D341Med (cell line): ENCODE results near the gene TMEM154.

Experiments
- DNase-seq: peaks from one replicate; pipeline ENCODE4 v3.0.0; 2012; ENCODE audit warnings: low spot score

Gene TMEM154, protein sequence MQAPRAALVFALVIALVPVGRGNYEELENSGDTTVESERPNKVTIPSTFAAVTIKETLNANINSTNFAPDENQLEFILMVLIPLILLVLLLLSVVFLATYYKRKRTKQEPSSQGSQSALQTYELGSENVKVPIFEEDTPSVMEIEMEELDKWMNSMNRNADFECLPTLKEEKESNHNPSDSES

DNA sequence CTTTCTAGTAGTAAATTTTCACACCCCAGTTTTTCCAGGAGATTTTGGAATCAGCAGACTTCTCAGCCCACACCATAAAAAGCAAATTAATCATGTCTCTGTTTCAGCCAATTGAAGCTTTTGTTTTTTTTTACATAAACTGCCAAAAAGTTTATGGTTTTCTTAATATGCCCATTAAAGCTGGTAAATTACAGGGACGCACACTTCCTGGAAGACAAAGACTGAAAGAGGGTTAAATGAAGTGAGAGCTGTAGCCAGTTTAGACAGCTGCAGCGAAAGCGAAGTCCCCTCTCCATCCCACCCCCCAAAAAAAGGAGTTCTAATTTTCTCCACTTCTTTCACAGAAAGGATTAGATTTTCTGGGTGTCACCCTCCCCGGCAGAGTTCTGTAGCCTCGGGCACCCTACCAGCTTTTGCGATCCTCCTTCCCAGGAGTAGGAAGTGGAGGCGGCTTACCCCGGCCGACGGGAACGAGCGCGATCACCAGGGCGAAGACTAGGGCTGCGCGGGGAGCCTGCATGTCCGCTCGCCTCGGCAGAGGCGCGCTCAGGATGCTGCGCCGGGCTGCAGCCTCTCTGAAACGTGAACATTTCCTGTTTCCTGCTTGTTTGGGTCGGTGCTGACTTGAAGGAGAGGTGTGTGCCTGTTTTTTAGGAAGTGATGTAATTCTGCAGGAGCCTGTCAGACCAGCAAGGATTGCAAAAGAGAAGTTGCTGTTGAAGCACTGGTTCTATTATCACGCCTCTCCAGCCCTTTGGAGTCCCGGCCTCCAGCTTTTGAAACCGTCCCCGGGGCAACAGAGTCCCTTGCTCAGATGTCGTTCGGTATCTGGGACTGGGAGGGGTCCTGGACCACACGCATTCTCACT, at the start of gene TMEM154:
Gene TMEM154, minus strand, starts transcription at position 584 of the 868 bp plus-strand sequence. Its CDS starts 64 bp downstream, at position 520.
- DNase-seq, result peak; percentile 46

DNA sequence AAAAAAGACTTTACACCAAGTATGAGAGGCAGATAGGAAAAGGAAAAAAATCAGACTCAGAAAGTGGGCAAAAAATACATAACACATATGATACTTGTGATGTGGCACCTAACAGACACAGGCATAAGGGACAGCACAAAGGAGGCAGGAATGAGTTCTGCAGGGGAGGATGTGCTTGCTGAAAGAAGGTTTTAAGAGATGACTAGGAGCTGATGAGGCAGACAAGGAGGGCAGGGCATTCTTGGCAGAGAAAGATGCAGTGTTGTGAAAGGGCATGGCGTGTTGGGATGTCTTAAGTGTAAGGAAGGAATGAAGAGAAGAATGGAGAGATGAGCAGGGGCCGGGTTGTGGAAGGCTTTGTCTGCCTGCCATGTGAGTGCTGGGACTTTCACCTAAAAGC, 49.7 kb upstream of the TMEM154 start:
- no peak for DNase-seq

DNA sequence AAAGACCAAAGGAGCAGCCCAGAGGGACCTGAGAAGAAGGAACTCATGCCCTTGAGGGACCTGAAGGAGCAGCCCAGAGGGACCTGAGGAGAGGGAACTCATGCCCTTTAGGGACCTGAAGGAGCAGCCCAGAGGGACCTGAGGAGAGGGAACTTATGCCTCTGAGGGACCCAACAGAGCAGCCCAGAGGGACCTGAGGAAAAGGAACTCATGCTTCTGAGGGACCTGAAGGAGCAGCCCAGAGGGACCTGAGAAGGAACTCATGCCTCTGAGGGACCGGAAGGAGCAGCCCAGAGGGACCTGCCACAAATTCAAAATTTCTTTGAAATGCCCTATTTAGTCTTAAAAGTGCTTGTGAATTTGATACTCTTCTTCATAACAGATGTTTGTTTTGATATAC, 48.5 kb upstream of the TMEM154 start:
- DNase-seq, result no peak

DNA sequence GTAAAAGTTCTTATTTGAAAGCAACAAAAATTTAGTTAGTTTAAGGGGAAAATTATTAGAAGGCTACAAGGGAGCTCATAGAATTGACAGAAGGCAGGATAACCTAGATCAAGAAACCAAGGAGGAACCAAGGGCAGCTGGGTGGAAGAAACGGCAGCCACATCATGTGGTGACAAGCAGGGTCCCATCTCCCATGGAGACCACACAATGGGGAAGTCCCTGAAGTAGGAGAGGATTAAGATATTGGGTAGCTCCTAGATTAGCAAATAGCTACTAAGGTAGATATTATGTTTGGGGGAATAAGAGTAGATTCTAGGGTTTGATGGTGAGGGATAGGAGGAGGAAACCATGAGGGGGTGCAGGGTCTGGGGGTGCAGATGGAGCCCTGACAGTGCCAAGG, 48.0 kb upstream of the TMEM154 start:
- no peak for DNase-seq

DNA sequence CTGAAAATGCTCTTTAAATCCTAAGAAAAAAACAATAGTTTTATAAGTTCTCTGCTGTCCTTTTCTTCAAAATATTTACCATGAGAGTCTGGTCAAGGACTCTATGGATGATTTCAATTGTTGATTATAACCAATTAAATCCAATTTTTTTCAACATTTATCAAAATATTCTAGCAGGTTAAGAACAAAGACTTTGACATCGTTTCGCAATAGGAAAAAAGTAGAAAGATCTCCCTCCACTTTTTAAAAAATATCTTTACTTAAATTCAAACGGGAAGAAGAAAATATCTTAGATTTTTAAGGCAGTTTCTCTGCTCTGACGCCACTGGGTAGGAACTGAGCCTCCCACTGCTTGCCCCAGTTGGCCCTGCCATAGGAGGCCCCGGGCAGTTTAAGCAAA, 44.7 kb upstream of the TMEM154 start:
- DNase-seq, result no peak

DNA sequence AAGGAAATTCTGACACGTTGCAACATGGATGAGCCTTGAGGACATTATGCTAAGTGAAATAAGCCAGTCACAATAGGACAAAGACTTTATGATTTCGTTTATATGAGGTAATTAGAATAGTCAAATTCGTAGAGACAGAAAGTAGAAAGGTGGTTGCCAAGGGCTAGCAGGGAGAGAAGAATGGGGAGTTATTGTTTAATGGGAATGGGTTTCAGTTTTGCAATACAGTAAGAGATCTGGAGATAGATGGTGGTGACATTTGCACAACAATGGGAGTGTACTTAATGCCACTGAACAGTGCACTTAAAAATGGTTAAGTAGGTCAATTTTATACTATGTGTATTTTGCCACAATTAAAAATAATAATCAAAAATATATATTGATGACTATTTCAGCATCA, 43.4 kb upstream of the TMEM154 start:
- DNase-seq, result no peak

DNA sequence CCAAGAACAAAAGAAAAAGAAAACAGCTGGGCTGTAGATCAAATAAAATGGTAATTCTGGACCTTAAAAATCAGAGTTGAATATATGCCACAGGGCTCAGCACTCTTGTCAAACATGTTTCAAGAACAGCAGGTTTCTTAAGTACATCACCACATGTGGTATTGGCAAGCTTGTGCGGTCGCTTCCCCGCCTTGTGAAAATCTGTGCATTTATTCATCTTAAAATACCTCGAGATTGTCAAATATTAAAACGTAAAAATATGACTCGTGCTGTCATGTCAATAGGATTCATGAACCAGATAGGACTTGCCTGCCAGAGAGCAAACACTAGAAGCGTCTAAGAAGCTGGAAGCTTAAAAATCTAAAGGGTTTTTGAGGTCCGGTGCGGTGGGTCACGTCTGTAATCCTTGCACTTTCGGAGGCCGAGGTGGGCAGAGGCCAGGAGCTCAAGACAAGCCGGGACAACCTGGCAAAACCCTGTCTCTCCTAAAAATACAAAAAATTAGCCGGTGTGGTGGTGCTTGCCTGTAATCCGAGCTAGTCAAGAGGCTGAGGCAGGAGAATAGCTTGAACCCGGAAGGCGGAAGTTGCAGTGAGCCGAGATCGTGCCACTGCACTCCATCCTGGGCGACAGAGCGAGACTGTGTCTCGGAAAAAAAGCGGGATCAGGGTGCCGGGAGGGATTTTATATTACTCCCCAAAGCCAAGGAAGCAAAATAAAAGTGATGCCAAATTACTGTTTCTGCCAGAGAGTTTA, 40.2 kb upstream of the TMEM154 start:
- no peak for DNase-seq

DNA sequence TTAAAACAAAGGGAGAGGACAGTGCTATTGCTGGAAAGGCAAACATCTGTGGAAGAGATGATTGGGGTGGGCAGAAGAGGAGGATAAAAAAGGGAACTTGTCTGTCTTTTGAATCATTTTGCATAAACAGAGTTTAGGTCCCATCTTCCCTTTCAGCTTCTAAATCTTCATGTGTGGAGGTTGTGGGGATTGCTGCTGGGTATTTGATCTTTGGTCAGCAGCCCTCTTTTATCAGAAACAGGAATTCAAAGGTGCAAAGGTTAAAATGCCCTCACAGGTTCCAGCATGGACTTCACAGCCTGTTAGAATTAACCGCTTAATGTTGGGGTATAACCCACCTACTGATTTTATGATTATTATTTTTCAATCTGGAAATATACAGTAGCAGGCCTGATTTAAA, 39.5 kb upstream of the TMEM154 start:
- no peak for DNase-seq

DNA sequence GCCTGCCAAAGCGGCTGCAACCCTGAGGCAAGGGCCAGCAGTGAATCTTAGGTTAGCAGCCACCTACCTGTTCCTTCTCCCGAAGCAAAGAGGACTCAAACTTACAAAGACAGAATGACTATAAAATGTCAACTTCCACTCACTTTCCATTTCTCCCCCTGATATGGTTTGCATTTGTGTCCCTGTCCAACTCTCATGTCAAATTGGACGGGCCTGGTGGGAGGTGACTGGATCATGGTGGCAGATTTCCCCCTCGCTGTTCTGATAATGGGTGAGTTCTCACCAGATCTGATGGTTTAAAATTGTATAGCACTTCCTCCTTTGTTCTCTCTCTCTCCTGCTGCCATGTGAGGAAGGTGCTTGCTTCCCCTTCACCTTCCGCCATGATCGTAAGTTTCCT, 35.3 kb upstream of the TMEM154 start:
- DNase-seq, result no peak

DNA sequence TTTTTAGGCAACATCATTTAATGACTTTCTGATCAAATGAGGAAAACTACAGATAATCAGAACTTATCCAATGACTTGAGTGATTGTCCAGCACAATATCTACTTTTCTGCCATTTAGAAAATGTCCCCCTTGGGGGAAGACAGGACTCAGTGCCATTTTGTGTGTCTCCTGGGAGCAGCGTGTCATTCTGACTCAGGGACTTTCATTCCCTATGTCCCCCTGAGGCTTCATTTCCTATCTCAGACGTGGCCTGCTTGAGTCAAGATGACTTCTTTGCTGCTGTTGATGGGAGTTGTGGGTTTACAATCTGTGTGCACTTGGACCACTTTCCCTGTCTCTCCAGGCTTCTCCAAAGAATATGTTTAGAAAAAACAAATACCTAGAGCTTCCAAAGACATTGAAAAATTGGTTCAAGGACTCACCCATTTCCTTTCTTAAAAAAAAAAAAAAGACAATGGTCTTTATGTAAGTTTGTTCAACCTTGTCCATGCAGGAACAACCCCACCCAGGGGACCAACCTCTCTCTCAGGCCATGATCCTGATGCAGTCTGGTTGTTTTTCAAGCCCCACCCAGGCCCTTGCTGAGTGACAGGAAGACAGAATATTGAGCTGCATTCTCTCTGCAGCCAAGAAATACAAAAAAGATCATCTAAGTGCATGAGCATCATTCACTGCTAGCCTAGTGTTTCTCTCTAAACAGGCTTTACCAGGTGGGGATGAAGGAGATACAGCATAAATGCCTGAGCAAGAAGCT, 34.3 kb upstream of the TMEM154 start:
- DNase-seq, result no peak

DNA sequence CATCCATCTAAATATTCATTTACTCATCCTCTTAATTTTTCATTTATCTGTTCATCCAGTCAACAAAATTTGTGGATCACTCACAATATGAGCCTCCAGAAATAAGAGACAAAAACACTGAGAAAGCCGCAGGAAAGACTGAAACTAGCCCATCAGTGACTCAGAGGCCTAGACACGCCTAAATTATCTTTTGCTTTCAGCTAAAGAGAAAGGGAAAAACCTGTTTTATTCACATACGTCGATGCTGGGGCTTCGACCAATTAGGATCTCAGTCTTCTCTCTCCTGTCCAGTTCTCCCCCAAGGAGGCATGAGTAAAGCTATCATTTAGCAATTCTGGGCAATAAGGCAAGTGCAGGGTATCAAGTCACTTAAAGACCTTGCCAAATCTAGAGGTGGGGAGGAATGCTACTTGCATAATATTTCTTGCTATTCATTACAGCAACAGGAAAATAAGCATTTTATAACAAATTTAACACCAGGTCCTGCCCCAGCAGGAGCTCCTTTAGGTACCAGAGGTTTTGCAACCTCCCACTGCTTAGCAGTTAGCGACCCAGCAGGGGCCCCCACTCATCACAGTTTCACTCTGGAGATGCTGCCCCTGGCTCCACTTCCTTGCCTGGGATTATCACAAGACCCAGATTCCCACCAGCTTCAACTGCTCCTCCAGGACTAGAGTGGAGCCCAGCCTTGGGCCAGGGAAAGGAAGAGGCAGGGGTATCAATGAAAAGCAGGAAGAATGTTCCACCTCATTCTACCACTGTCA, 30.1 kb upstream of the TMEM154 start:
- DNase-seq, result no peak

DNA sequence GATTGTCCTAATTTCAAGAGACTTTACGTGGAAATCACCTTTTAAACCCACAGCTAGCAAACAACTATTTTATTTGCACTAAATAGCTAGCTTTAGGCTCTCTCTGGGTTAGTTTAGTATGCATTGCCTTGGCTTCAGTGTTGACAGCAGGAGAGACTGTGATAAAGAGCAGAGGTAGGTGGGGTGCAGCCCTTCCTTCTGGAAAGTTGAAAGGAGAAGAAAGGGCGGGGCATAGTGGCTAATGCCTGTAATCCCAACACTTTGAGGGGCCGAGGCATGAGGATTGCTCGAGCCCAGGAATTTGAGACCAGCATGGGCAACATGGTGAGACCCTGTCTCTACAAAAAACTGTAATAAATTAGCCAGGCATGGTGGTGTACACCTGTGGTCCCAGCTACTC, 29.0 kb upstream of the TMEM154 start:
- DNase-seq, result no peak

DNA sequence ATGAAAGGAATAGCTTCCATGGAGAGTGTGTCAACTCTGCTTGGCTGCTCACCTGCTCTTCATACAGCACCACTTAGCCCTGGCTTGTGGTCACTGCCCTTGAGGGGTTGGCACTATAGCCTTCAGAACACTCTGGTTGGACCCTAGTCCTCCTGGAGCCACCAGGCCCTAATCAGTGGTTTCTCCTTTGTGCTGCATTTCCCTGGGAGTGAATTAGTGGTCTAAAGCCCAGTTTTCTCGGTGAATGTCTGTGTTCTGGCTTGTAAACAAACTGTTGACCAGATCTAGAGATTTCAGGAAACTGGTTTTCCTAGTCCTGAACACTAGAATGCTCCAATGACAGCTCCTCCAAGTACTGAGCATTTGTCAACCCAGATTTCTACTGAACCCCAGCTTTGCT, 28.6 kb upstream of the TMEM154 start:
- no peak for DNase-seq

DNA sequence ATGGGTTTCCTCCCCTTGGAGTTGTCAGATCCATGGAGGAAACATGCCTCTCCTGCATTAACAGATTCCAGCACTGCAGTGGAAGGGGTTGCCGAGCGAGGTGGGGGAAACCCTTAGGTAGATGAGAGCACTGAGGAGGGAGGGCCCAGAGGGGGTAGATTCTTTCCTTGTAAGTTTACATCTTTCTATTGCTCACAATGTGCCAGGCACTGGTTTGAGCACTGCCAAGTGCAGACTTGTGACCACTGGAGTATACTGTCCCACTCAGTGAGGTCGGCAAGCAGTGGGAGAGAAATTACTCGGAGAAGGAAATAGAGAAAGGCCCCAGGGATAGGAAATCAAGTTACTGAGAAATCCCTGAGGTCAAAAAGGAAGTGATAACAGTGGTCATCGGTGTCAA, 27.8 kb upstream of the TMEM154 start:
- DNase-seq, result no peak

DNA sequence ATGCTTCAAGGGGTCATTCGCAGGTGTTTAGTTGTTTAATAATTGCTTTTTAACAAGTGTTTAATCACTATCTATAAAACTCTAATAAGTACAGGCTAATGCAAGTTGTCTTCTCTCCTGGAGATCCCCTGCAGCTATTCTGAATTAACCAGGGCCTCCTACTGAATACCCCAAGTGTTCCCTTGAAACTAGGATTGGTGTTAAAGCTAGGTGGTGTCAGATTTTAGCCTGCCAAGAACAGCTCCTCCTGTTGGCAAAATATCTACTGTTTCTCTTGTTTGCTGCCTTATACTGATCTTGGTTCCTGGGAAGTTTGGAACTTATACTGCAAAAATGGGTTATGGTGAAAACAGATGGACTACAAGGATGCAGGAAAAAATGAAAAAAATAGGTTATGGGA, 26.1 kb upstream of the TMEM154 start:
- DNase-seq, result no peak

DNA sequence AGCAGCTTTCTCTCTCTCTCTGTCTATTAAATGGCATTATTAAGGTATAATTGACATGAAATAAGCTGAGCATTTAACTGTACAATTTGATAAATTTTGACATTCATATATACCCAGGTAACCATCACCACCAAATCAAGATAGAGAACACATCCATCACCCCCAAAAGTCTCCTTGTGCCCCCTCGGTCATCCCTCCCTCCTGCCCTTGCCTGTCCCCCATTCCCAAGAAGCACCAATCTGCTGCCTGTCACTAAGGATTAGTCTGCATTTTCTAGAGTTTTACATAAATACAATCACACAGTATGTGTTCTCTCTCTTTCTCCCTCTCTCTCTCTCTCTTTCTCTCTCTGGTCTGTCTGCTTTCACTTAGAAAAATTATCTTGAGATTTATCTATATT, 25.0 kb upstream of the TMEM154 start:
- no peak for DNase-seq

DNA sequence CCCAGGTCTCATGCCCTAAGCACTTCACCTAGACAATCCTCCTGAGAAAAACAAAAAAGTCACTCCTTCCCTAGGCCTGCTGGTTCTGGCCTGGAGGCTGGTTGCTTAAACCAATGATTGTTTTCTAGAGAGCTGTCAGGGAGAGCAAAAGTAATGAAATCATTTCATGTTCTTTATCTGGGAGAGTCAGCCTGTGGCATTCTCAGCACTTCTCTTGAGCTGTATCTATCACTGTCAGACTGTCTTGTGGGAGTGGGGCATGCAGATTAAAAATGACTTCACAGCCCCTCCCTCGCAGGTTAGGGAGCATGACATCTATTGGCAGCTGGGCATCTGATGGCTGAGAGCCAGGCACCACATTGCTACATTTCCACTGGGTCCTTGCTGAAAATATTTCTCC, 20.4 kb upstream of the TMEM154 start:
- no peak for DNase-seq

DNA sequence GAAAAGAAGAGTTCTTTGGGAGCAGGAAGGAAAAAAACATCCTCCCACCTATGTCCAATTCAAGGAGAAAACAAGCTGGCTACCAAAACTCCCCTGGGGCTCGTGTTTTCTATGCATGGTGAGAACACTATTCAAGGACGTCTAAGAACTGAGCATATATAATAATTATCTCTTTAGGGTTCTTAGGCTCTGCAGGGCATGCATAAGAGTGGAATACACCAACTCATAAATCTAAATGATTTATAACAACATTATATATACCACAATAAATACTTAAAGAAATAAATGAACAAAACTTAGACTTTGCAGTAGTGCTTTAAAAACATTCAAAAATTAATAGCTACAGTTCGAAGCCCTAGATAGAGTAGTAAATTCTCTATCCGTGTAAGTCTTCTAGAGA, 19.5 kb upstream of the TMEM154 start:
- DNase-seq, result no peak

DNA sequence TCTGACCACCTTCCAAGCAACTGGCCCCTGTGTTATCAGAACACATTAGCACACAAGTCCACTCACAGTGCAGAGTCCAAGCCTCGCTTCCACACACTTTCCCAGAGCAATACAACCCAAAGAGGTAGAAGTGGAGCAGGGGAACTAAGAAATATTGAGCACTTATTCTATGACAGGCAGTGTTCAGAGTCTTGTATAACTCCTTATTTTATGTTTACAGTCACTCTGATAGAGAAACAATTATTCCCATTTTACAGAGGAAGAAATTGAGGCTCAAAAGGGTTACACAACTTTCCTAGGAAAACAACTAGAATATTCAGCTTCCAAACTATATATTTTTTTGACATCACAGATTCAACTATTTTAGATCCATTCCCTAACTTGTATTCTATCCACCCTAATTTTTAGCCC, 18.3 kb upstream of the TMEM154 start:
- no peak for DNase-seq

DNA sequence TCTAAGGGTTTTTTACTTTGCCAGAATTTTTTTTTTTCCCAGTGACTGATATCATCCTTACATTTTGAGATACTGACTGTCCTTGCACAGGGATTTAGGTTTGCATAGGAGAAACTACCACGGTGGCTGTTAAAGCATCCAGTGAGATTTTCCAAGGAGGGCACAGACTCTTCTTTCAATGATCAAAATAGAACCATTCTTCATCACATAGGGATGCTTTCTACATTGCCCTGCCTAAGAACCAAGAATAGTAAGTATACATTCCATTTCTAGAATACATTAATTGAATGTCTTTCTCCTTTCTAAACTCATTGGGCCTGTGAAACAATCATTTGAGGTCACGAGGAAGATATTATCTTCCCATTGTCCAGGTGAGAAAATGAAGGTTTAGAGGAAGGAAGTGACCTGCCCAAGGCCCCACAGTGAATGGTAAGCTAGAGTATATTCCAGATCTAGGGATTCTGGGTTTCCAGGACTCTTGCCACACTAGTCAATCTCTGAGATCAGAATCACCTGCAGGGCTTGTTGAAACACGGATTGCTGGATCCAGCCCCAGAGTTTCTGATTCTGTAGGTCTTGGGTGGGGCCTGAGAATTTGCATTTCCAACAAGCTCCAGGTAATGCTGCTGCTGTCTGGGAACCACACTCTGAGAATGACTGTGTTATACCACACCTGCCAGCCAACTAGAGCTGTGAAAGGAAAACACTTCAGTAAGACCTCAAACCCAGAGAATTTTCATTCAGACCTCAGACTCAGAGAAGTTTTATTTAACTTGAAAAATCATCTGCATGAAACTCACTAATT, 17.7 kb upstream of the TMEM154 start:
- DNase-seq, result no peak

DNA sequence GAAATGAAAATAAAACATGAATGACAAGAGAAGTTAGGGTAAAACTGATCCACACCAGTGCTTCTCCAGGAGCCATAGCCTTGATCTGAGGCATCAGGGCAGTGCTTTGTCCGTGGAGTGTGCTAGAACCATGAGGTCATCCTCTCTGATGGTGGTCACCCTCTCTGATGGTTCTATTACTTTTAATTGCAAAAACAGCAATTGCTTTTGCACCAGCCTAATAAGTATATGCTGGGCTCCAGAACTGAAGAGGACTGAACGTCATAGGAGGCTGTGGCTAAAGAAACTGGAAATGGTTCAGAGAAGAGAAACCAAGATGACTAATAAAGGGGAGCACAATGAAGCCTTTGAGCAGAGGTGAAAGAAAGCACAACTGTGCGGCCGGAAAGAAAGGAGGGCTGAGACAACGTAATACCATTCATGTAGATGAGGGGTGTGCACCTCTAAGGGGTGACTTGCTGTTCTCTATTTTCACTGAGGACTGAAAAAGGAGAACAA, 17.0 kb upstream of the TMEM154 start:
- no peak for DNase-seq
